ENCODE data around the gene IL18BP. TPM values are rescaled to one million over a fixed set of nuclear protein-coding genes. Genes with fewer than 3 reads are reported as not detected.

Gene IL18BP
- total and polyA plus RNA-seq, 2 of the 13 experiments (the other 11 are each of a cell fraction or from before 2014, with no cell fraction given) = 4.1 to 12.8 TPM

- Histone ChIP-seq H3K9me3 (ENCODE audit: low read length) (no peaks in the 10 kb centered on the region), H3K79me2 (ENCODE audit: insufficient read depth, low read length) (no peaks in the 10 kb centered on the region), H3K4me2 (ENCODE audit: low read depth, low read length) (no peak overlapping the region), H3K4me1 (ENCODE audit: insufficient read depth, low read length) (no peaks in the 10 kb centered on the region), H3K4me3 (replicated peaks in 1 of 3; ENCODE audit: insufficient read depth in 1 of 3, low read depth in 2 of 3, low read length in 3 of 3) (no peak overlapping the region), H4K20me1 (ENCODE audit: insufficient read depth, low read length) (no peaks in the 10 kb centered on the region), H2AFZ (ENCODE audit: low read length) (no peak overlapping the region), H3K27me3 (ENCODE audit: control insufficient read depth in 1 of 2, insufficient read depth in 2 of 2, low read length in 2 of 2) (no peaks in the 10 kb centered on the region), H3K27ac (ENCODE audit: extremely low read length, insufficient read depth, low read length) (no peak overlapping the region), H3K36me3 (replicated peaks in 1 of 2; ENCODE audit: control insufficient read depth in 1 of 2, insufficient read depth in 2 of 2, low read length in 2 of 2) (peaks cover 10 to 50% of the 10 kb centered on the region in 2 experiments; a peak in 4 of 5 replicates), H3K9ac (ENCODE audit: insufficient read depth, low read depth, low read length) (no peak overlapping the region)
- ChIA-PET POLR2A (no interaction called here), CTCF (ENCODE audit: low intra/inter-chr PET ratio, low total read pairs) (no interaction called here)
- ATAC-seq (no peak), FAIRE-seq (no peak), DNase-seq (ENCODE audit: low spot score) (no peak)
- TF ChIP-seq TAF1 (CRISPR knock-in tag; IDR thresholded peaks at IDR 0.05) (no peak), ZNF773 (CRISPR knock-in tag; IDR thresholded peaks at IDR 0.05; ENCODE audit: borderline replicate concordance) (no peak), ZNF678 (CRISPR knock-in tag; IDR thresholded peaks at IDR 0.05) (no peak), PTBP1 (IDR thresholded peaks at IDR 0.05; ENCODE audit: low read depth, low read length, poor library complexity, severe bottlenecking) (no peak), HOXA3 (CRISPR knock-in tag; IDR thresholded peaks at IDR 0.05) (no peak), MAFK (conservative IDR thresholded peaks at IDR 0.05 in 1 of 2, IDR thresholded peaks at IDR 0.05 in 1 of 2; ENCODE audit: low read length in 2 of 2) (no peak), TEAD2 (CRISPR knock-in tag; IDR thresholded peaks at IDR 0.05) (no peak), CC2D1A (CRISPR knock-in tag; IDR thresholded peaks at IDR 0.05) (no peak), CREM (IDR thresholded peaks at IDR 0.05) (no peak), CREM (CRISPR knock-in tag; IDR thresholded peaks at IDR 0.05) (no peak), ZC3H4 (CRISPR knock-in tag; IDR thresholded peaks at IDR 0.05; ENCODE audit: borderline replicate concordance) (no peak), PRMT3 (CRISPR knock-in tag; IDR thresholded peaks at IDR 0.05; ENCODE audit: borderline replicate concordance, low read depth) (no peak)
- in situ Hi-C loops (cut with HindIII; ENCODE audit: extremely low pct_ligation_motif_present, low pct_unique_long_range_greater_than_20kb) = no loop called here
- 96% methylated on average over 2 of the region's 2 CpGs for WGBS (ENCODE audit: low lambda C conversion rate)
- intact Hi-C loops (cut with micrococcal nuclease; ENCODE audit: unreplicated experiment) = no loop called here
- BruUV-seq (replicated peaks) = no TSS peak
These were observed 648 bp upstream of the IL18BP start for GRCh38 chr11:71998061-71998460.
